Measurements from ENCODE around the gene LZTR1. TPM values are rescaled to one million over a fixed set of nuclear protein-coding genes. Genes with fewer than 3 reads are reported as not detected.

LZTR1 gene
- total and polyA plus RNA-seq, 2 of the 8 experiments (the other 6 are each of a cell fraction or from before 2014, with no cell fraction given) = 22.3 to 31.0 TPM

DNA sequence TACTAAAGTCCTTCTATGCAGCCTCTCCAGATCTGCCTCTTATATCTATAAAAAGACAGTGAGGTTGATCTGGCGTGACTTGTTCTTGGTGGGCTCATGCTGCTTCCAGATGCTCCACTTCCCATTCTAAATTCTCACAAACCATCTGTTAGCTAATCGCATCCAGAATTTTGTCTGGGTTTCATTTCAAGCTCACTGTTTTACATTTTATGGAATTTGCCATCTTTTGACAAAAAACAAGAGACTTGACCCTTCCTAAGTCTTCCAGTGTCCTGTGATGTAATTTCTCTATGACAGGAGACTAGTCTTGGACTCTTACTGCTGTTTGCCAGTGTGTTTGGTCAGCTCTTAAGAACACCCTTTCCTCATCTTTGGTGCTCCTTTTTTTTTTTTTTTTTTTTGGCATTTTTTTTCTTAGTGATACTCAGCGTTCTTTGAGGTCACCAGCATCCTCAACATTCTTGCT, 41.9 kb upstream of the LZTR1 start:
- ChIA-PET POLR2A (ENCODE audit: partially characterized antibody) (interaction anchor here (1.3 kb wide), 1 partner anchor 16 kb away, joined by 3 read pairs; no protein-coding TSS in a partner anchor), CTCF (ENCODE audit: partially characterized antibody) (interaction anchor here (0.7 to 1.2 kb wide), 3 partner anchors 48 to 80 kb away, joined by 3 to 4 read pairs (median 3); no protein-coding TSS in a partner anchor)
- Histone ChIP-seq H4K20me1 (replicated peaks in 1 of 2; ENCODE audit: control insufficient read depth in 1 of 2, insufficient read depth in 2 of 2, low read length in 2 of 2) (peaks cover 31 to 48% of the 10 kb centered on the region in 2 experiments), H2BK120ac (replicated peaks; ENCODE audit: low read depth, low read length) (no peak overlapping the region), H3K14ac (ENCODE audit: insufficient read length) (no peak overlapping the region), H3K27ac (ENCODE audit: low read depth, low read length) (no peak overlapping the region), H3K79me1 (ENCODE audit: low read depth, low read length) (peaks cover 8% of the 10 kb centered on the region), H3K23me2 (ENCODE audit: low read depth, low read length) (no peaks in the 10 kb centered on the region), H4K5ac (ENCODE audit: insufficient read length, low read depth, low read length) (no peak overlapping the region), H3K23ac (ENCODE audit: insufficient read length) (no peak overlapping the region), H3K9me3 (ENCODE audit: insufficient read depth in 2 of 2, low read depth in 1 of 2, low read length in 1 of 2) (no peaks in the 10 kb centered on the region), H2AK5ac (ENCODE audit: low read depth, low read length) (no peak overlapping the region), H2BK5ac (ENCODE audit: low read depth, low read length) (no peak overlapping the region), H3K9ac (replicated peaks in 1 of 4; ENCODE audit: extremely low read depth in 1 of 4, low read depth in 3 of 4, low read length in 3 of 4) (no peak overlapping the region), H2BK15ac (ENCODE audit: low read length) (no peak overlapping the region), H4K91ac (replicated peaks; ENCODE audit: insufficient read length, low read length) (no peak overlapping the region), H4K8ac (ENCODE audit: extremely low read depth, insufficient read depth, low read length) (no peak overlapping the region), H2BK20ac (ENCODE audit: low read length) (no peak overlapping the region), H3K36me3 (ENCODE audit: control insufficient read depth in 2 of 4, insufficient read depth in 4 of 4, low read length in 3 of 4) (peaks cover 2 to 21% (median 4%) of the 10 kb centered on the region in 4 experiments; a peak in 6 of 8 replicates), H3K4me3 (ENCODE audit: extremely low read depth in 1 of 4, insufficient read depth in 2 of 4, low read depth in 3 of 4, low read length in 4 of 4) (no peak overlapping the region), H2BK12ac (ENCODE audit: low read depth, low read length) (no peak overlapping the region), H3K4ac (replicated peaks; ENCODE audit: insufficient read length, low read depth, low read length) (no peak overlapping the region), H3K56ac (replicated peaks; ENCODE audit: insufficient read length, low read depth, low read length) (no peak overlapping the region), H3K4me2 (ENCODE audit: insufficient read depth in 1 of 2, low read depth in 2 of 2, low read length in 2 of 2) (no peak overlapping the region), H2AFZ (ENCODE audit: low read length) (no peak overlapping the region), H3K18ac (ENCODE audit: extremely low read depth, low read length) (no peak overlapping the region), H3K27me3 (replicated peaks in 1 of 4; ENCODE audit: control insufficient read depth in 3 of 4, extremely low read depth in 1 of 4, insufficient read depth in 3 of 4, low read length in 3 of 4) (no peaks in the 10 kb centered on the region), H3K79me2 (ENCODE audit: control insufficient read depth in 1 of 2, insufficient read depth in 2 of 2, low read length in 2 of 2) (peaks cover 52 to 96% of the 10 kb centered on the region in 2 experiments), H3K4me1 (replicated peaks in 1 of 4; ENCODE audit: control insufficient read depth in 3 of 4, insufficient read depth in 4 of 4, low read length in 3 of 4) (peaks cover 0 to 4% (median 0%) of the 10 kb centered on the region in 4 experiments; a peak in 3 of 7 replicates)
- no peak for FAIRE-seq
- 96% methylated on average over 2 of the region's 3 CpGs; no CpG with 5 or more reads in 1 of the 2 experiments for WGBS, 2 experiments (ENCODE audit: extremely low coverage in 1 of 2, insufficient coverage in 1 of 2, insufficient read length in 1 of 2, insufficient replicate concordance in 2 of 2, low coverage in 1 of 2, low lambda C conversion rate in 2 of 2, missing lambda C conversion rate in 1 of 2)
- DNase-seq (ENCODE audit: low read depth in 1 of 2, low spot score in 2 of 2) = no peak
- TF ChIP-seq CHD2 (IDR thresholded peaks at IDR 0.05; ENCODE audit: low read length) = no peak
- TF ChIP-seq HDAC2 (IDR thresholded peaks at IDR 0.05; ENCODE audit: borderline replicate concordance in 1 of 2, low read depth in 2 of 2, low read length in 2 of 2) = no peak
- no peak for TF ChIP-seq RFX5 (IDR thresholded peaks at IDR 0.05; ENCODE audit: borderline replicate concordance, low read depth, low read length)
- TF ChIP-seq HDAC6 (IDR thresholded peaks at IDR 0.05; ENCODE audit: low read depth, low read length) = no peak
- no peak for TF ChIP-seq CREB1 (IDR thresholded peaks at IDR 0.05)
- no peak for TF ChIP-seq YY1 (IDR thresholded peaks at IDR 0.05; ENCODE audit: low read depth, low read length)
- no peak for TF ChIP-seq TBP (IDR thresholded peaks at IDR 0.05; ENCODE audit: low read depth, low read length)
- no peak for TF ChIP-seq NRF1 (IDR thresholded peaks at IDR 0.05; ENCODE audit: low read depth, low read length)
- TF ChIP-seq CBX5 (IDR thresholded peaks at IDR 0.05; ENCODE audit: low read depth, low read length) = no peak
- TF ChIP-seq, protein P1, sequence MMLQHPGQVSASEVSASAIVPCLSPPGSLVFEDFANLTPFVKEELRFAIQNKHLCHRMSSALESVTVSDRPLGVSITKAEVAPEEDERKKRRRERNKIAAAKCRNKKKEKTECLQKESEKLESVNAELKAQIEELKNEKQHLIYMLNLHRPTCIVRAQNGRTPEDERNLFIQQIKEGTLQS (IDR thresholded peaks at IDR 0.05; ENCODE audit: insufficient read depth, low read depth, low read length) = no peak
- no peak for TF ChIP-seq ZNF274 (IDR thresholded peaks at IDR 0.05; ENCODE audit: borderline replicate concordance, extremely low read depth, low read length)
- TF ChIP-seq RNF2 (IDR thresholded peaks at IDR 0.05; ENCODE audit: borderline replicate concordance, low read depth, low read length, missing control alignments, poor library complexity, severe bottlenecking) = no peak
- TF ChIP-seq TAF7 (optimal IDR thresholded peaks at IDR 0.05; ENCODE audit: borderline replicate concordance, low read depth, low read length) = no peak
